ENCODE measurements around the gene S100A3.
"Not testable (repeated sequence)": the region's sequence is repeated elsewhere in the genome, so short reads cannot be mapped to it uniquely, and the experiment has no call there.

Gene S100A3

GRCh38 chr1:153568367-153569099 is 19.5 kb upstream of the S100A3 start:
- peak; percentile 74 for DNase-seq

DNA sequence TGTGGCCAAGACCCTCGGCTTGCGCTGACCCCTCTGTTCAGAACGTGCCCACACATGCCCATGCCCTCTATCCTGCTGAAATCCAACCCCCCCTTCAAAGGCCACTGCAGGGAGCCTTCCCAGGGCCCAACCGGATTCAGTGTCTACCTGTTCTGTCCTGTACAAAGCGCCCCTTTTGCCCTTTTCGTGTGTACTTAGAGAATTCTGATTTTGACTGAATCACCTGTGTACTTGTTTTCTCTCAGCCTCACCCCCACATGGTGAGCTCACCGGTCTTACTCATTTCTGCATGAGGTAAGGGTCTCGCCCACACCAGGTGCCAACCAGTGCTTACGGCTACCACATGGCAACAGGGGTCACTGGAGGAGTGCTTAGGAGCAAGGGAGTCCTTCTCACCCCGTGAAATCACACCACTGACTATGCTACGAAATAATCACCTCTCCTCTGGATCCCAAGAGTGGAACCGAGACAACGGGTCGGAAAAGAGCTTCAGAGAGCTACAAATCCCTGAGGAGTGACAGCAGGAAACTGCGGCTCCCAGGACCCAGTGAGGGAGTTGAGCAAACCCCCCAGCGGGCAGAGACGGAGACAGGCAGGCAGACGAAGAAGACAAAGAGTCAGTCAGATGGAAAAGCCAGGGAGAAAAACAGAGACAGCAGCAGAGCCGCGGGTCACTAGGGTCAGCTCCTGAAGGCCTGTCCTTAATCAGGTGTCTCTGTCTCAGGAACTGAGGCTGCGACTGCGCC is 18.7 kb upstream of the S100A3 start:
- DNase-seq, result peak; percentile 16

DNA sequence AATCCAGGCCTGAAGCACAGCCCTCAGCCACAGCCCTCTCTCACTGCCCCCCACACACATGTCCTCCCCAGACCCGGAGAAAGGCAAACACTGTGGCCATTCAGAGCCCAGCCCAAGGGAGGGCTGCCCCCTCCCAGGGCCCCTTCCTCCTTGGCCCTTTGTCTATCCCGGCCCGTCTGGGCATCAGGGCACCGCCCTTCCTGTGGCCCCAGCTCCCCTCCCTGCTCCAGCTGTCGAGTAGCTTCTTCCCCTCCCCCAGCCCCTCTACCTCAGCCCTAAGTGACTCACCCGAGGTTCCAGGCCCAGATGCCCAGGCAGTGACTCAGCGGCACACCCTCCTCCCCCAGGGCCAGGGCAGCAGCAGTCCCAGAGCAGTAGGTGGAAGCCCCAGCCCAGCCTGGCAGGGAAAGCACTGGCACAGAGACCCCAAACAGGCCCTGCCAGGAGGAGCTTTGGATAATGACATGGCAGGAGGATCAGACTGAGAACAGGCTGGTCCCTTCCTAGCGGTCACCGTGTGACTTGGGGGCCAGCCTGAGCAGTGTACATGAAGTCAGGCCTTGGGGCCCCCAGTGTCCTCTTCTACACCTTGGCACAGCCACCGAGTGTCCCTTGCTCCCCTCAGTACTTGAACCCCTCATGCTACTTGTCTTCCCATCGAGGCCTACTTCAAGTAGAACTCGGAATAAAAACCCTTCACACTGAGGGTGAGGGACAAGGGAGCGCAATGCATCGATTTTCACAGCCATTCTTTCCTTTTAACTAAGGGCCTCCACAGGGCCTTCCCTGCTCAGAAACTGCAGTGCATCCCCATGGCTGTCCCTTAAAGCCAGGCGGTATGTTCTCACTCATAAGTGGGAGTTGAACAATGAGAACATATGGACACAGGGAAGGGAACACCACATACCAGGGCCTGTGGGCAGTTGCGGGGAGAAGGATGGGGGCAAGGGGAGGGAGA is 17.6 kb upstream of the S100A3 start:
- peak; percentile 93 for DNase-seq

DNA sequence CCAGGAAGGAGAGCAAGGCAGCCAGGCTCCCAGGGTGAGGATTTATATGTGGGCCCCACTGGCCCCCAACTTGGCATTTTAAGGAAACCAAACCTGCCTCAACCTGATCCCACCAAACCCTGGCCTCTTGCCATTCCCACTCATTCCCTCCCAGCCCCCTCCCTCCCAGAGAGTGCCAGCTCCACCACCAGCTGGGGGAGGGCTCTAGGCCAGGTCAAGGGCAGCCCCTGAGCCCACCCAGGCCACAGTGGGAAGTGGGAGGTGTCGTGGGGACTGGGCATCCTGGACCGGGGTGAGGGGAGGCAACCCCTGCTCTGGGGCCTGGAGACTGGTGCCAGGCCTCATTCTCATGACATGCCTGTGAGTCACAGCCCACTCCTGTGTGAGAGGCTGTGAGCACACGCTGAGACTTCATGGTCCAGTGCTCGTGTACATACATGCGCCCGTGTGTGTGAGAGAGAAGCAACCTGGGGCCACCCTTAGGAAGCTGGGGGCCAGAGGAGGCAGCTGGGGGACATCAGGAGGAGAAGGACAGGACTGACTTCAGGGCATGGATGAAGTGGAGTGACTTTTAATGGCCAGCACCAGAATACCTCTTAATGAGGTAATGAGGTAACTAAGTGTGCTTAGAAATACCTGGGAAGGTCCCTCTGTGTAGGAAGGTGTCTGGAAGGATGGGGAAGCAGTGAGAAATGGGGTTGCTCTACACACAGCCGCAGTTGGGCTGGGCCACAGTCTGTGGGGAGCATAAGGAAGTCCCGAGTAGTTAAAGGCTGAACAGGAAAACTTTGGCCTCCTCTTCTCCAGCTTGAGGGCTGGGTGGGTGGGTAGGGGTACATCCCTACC is 16.7 kb upstream of the S100A3 start, which contains the start of gene S100A2:
S100A2 (minus strand) TSS at position 316 of the 846 bp plus-strand sequence. CDS start 1,967 bp downstream, outside the sequence.
- peak; percentile 66 for DNase-seq

DNA sequence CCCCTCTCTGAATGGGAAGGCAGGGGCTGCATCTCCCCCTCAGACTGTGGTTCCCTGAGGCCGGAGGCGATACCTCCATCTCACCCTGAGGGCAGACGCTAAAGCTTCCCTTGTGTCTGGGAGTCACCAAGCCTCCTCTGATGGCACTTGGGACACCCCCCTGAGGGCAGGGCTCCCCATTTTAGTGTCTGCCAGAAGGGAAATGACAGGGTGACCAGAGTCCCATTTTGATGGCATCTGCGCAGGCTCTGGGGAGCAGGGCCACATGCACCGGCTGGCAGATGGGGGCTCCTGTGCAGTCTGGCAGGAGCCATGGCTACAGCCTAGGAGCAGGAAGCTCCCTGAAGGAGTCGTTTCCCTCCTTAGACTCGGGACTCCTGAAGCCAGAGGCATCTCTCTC is 14.9 kb upstream of the S100A3 start:
- DNase-seq, result no peak

GRCh38 chr1:153563483-153563901 is 14.4 kb upstream of the S100A3 start:
- no peak for DNase-seq

GRCh38 chr1:153562021-153562420 is 13.0 kb upstream of the S100A3 start:
- not testable (repeated sequence) for DNase-seq

DNA sequence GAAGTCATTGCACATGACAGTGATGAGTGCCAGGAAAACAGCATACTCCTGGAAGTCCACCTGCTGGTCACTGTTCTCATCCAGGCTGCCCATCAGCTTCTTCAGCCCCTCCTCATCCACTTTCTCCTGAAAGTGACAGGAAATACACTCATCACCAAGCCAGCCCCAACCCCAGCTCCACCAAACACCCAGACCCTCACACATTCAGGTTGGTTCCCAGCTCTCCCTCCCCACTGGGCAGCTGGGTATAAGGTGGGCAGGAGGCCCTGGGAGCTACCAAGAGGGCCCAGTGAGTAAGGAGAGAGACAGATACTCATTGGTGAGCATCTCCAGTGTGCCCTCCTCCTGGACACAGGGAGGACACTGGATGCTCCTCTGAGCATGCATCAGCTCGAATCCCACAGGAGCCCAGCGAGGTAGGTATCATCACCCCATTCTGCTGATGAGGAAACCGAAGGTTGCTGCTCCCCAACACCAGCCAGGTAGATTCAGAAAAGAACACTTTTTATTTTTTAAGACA is 12.5 kb upstream of the S100A3 start:
- DNase-seq, result no peak

- DNase-seq, result no peak
These were observed 11.9 kb upstream of the S100A3 start for GRCh38 chr1:153560771-153561465.

DNA sequence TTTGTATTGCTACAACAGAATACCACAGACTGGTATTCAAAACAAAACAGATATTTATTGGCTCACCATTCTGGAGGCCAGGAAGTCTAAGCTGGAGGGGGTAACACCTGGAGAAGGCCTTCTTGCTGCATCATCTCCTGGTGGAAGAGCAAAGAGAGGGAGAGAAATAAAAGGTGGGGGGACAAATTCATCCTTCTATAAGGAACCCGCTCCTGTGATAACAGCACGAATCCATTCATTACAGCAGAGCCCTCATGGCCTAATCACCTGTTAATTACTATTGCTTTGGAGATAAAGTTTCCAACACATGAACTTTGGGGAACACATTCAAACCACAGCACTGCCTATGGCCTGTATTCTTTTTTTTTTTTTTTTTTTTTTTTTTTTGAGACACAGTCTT is 11.2 kb upstream of the S100A3 start:
- DNase-seq, result no peak

DNA sequence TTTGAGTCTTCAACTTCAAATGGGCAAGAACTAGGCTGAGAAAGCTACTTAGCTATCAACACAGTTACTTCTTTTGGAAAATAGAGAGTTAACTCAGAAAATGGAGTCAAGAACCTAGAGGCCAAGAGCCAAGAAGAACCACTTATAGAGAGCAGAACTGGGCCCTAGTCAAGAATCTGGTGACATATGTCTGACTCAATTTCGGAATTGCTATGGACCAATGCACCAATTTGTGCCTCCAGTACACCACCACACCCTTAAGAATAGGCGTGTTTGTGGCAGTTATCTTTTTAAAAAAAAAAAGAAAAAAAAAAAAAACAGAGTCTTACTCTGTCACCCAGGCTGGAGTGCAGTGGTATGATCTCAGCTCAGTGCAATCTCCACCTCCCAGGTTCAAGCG is 8.8 kb upstream of the S100A3 start:
- no peak for DNase-seq

DNA sequence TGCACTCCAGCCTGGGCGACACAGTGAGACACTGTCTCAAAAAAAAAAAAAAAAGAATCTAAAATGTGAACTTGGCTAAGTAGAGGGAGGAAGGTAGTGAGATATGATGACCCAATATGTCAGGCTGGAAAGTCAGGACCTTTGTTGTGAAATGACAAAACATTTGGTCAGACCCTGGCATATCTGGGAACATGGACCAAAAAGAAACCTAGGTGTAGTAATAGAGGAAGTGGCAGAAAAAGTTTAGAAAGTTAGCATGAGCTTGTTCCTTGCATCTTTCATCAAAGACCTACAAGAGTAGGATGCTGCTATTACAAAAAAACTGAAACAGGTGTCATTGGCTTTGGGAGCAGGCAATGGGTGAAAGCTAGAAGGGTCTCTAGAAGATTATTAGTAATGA is 7.3 kb upstream of the S100A3 start:
- DNase-seq, result no peak

GRCh38 chr1:153553830-153554541 is 4.9 kb upstream of the S100A3 start:
- no peak for DNase-seq

DNA sequence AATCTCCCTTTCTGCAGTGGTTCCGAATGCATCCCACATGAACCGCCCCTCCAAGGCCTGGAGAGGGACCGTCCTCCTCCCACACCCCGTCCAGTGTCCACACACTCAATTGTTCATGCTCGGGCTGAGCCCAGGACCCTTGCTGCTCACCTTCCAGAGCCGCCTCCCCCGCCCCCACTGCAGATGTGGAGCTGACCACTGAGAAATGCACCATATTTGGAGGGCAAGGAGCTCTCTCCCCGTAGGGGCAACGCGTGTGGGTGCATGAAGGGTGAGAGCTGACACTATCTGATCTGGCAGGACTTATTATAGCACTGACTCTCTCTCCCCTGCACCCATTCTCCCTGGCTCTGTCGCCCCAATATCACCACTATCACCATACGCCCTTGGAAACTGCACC is 4.0 kb upstream of the S100A3 start:
- DNase-seq, result no peak

- DNase-seq, result no peak
These were observed 3.3 kb upstream of the S100A3 start for GRCh38 chr1:153552335-153552734.

DNA sequence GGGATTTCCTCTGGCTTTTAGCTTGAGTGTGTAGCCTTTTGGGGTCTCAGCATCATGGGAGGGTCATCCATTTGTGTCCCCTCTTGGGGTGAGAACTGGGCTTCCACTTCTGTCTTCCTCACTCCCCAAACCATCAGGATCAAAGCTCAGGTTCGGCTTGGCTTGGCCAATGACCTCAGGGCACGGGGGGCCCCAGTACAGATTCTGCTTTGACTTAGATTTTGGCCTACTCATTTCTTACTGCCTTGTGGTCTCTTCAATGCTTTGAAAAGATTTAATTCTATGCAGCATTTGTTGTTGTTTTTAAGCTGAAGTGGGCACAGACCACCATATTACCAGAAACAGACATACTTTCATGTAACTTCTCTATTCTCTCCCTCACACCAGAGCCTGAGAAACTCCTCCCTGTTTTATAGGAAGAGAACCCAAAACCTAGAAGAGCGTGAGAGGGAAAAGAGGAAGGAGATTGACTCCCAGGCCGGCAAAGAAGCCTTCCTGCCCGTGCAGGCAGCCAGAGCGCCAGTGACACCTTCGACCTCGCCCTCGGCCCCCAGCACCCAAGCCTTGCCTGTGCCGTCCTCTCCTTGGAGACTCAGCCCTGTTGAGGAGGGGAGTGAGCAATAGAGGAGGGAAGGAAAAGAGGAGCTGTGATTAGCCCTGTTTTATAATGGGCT is 1.9 kb upstream of the S100A3 start:
- no peak for DNase-seq

- DNase-seq, result no peak
These were observed 1.3 kb upstream of the S100A3 start for GRCh38 chr1:153550398-153550758.

- DNase-seq, result no peak
These were observed 811 bp upstream of the S100A3 start for GRCh38 chr1:153549741-153550397.

Data from NK-92 treated with Interleukin-12 subunit alpha and Interleukin-12 subunit beta, amount 100 ng/mL, for 24 hours (cell line).